BJ (cell line): ENCODE data around the gene CENPP. TPM values are rescaled to one million over a fixed set of nuclear protein-coding genes. Genes with fewer than 3 reads are reported as not detected.

ENCODE experiments used
- CTCF ChIA-PET: fragments of 350-600 bp; formaldehyde crosslinking; extraction: SDS; loops from one replicate; lab custom pipeline; 2021; ENCODE audit warnings: antibody characterized with exemption, inconsistent platforms; lab: Yijun Ruan, JAX
- POLR2A ChIA-PET: fragments of 300-600 bp; sonication (Branson Sonifier 250); formaldehyde crosslinking; extraction: SDS; loops from one replicate; lab custom pipeline; 2021; ENCODE audit warnings: antibody characterized with exemption; lab: Charles Lee
- DNase-seq: peaks from one replicate; pipeline ENCODE4 v3.0.0-alpha.2; 2011; ENCODE audit warnings: low read depth
- H3K27me3 ChIP-seq: 2 replicates; pipeline ENCODE4 v1.6.0; 2011; ENCODE audit warnings: low read length; ENCODE audit not compliant: control insufficient read depth, insufficient read depth
- H3K36me3 ChIP-seq: 2 replicates; pipeline ENCODE4 v1.5.1; 2011; ENCODE audit warnings: low read length; ENCODE audit not compliant: control insufficient read depth, insufficient read depth
- H3K4me3 ChIP-seq: 2 replicates; pipeline ENCODE4 v1.5.1; 2011; ENCODE audit warnings: low read depth, mild to moderate bottlenecking, control low read depth, low read length
- CTCF ChIP-seq: IDR thresholded peaks from 2 replicates; pipeline ENCODE4 v1.5.1; 2011; ENCODE audit warnings: low read depth, mild to moderate bottlenecking, control low read depth, inconsistent platforms, low read length, moderate library complexity; ENCODE audit not compliant: insufficient read depth
- polyA plus RNA-seq: library from polyadenylated mRNA; depleted of rRNA; stranded (reverse); fragments of >200 nt; gene quantifications from 2 replicates; pipeline ENCODE4 v1.2.3, GENCODE V29; 2011

Gene CENPP
- polyA plus RNA-seq, 1 experiment = 1.3 TPM

GRCh38 chr9:92661743-92662142 is 336.0 kb downstream of the CENPP start:
- POLR2A ChIA-PET = no interaction called here
- TF ChIP-seq CTCF = no peak
- Histone ChIP-seq H3K4me3 (no peak overlapping the region), H3K27me3 (no peaks in the 10 kb centered on the region), H3K36me3 (peaks cover 8% of the 10 kb centered on the region)
- CTCF ChIA-PET = interaction anchor here (0.7 kb wide), 1 partner anchor 8 kb away, joined by 3 read pairs; the partner anchor contains the start of gene IPPK
- DNase-seq = no peak

- CTCF ChIA-PET = interaction anchor here (1.0 kb wide), 1 partner anchor 28 kb away, joined by 3 read pairs; no protein-coding TSS in a partner anchor
- H3K4me3 ChIP-seq = no peak overlapping the region
- no peak for TF ChIP-seq CTCF
- no peak for DNase-seq
- peaks cover 4% of the 10 kb centered on the region for H3K36me3 ChIP-seq
- H3K27me3 ChIP-seq = no peaks in the 10 kb centered on the region
- POLR2A ChIA-PET = no interaction called here
Measured at GRCh38 chr9:92663126-92663525, 337.4 kb downstream of the CENPP start.

GRCh38 chr9:92663951-92664350 is 338.2 kb downstream of the CENPP start:
- ChIA-PET POLR2A (no interaction called here), CTCF (interaction anchor here (1.0 kb wide), 1 partner anchor 29 kb away, joined by 3 read pairs; no protein-coding TSS in a partner anchor)
- no peak for TF ChIP-seq CTCF
- Histone ChIP-seq H3K27me3 (no peaks in the 10 kb centered on the region), H3K4me3 (no peak overlapping the region), H3K36me3 (peaks cover 3% of the 10 kb centered on the region)
- no peak for DNase-seq

- TF ChIP-seq CTCF = no peak
- Histone ChIP-seq H3K4me3 (no peak overlapping the region), H3K36me3 (peaks cover 3% of the 10 kb centered on the region), H3K27me3 (no peaks in the 10 kb centered on the region)
- ChIA-PET POLR2A (no interaction called here), CTCF (interaction anchor here (1.0 kb wide), 1 partner anchor 51 kb away, joined by 3 read pairs; no protein-coding TSS in a partner anchor)
- no peak for DNase-seq
Measured at GRCh38 chr9:92664394-92665152, 338.8 kb downstream of the CENPP start.

- POLR2A ChIA-PET = no interaction called here
- no peak for DNase-seq
- H3K27me3 ChIP-seq = no peaks in the 10 kb centered on the region
- no peak for TF ChIP-seq CTCF
- H3K36me3 ChIP-seq = peaks cover 2% of the 10 kb centered on the region
- CTCF ChIA-PET = interaction anchor here (0.7 kb wide), 1 partner anchor 8 kb away, joined by 3 read pairs; no protein-coding TSS in a partner anchor
- H3K4me3 ChIP-seq = no peak overlapping the region
Measured at GRCh38 chr9:92665836-92666235, 340.1 kb downstream of the CENPP start.
